HEK293T (cell line): ENCODE results near the gene FN3K.
A peak's percentile ranks its signal among the peaks of the same experiment; 100 is the strongest.

Experiments used
- CTCF ChIA-PET: fragments of 350-600 bp; formaldehyde crosslinking; extraction: SDS; loops from one replicate; lab custom pipeline; 2021; ENCODE audit warnings: antibody characterized with exemption, inconsistent platforms; lab: Yijun Ruan, JAX
- POLR2A ChIA-PET: fragments of 350-600 bp; formaldehyde crosslinking; extraction: SDS; loops from one replicate; lab custom pipeline; 2020; ENCODE audit warnings: antibody characterized with exemption, inconsistent platforms; lab: Yijun Ruan, JAX
- DNase-seq: peaks from one replicate; pipeline ENCODE4 v3.0.0; 2012; ENCODE audit warnings: mixed read lengths; ENCODE audit errors: extremely low spot score
- ARNT ChIP-seq: fragments of 450-650 bp; IDR thresholded peaks from 2 replicates; pipeline ENCODE4 v1.6.1; 2017; ENCODE audit warnings: mild to moderate bottlenecking
- BHLHE40 ChIP-seq: fragments of 450-650 bp; IDR thresholded peaks from 2 replicates; pipeline ENCODE4 v1.6.1; 2016; ENCODE audit warnings: mild to moderate bottlenecking, moderate library complexity, borderline replicate concordance
- CTBP1 ChIP-seq: fragments of 450-650 bp; IDR thresholded peaks from 2 replicates; pipeline ENCODE4 v1.6.1; 2016; ENCODE audit warnings: borderline replicate concordance
- ELF4 ChIP-seq: fragments of 450-650 bp; IDR thresholded peaks from 2 replicates; pipeline ENCODE4 v1.6.1; 2017; ENCODE audit warnings: antibody characterized with exemption
- FOXA1 ChIP-seq: fragments of 450-650 bp; IDR thresholded peaks from 2 replicates; pipeline ENCODE4 v1.6.1; 2016; ENCODE audit warnings: mild to moderate bottlenecking
- FOXK2 ChIP-seq: fragments of 450-650 bp; IDR thresholded peaks from 2 replicates; pipeline ENCODE4 v1.6.1; 2016; ENCODE audit warnings: mild to moderate bottlenecking
- FOXM1 ChIP-seq: fragments of 450-650 bp; IDR thresholded peaks from 2 replicates; pipeline ENCODE4 v1.6.1; 2017; ENCODE audit warnings: mild to moderate bottlenecking, borderline replicate concordance
- HDGF ChIP-seq: fragments of 450-650 bp; IDR thresholded peaks from 2 replicates; pipeline ENCODE4 v1.6.1; 2017; ENCODE audit warnings: antibody characterized with exemption, borderline replicate concordance
- L3MBTL2 ChIP-seq: fragments of 450-650 bp; conservative IDR thresholded peaks from 2 replicates; pipeline ENCODE4 v1.6.1; 2016; ENCODE audit warnings: mild to moderate bottlenecking
- LEF1 ChIP-seq: fragments of 450-650 bp; IDR thresholded peaks from 2 replicates; pipeline ENCODE4 v1.6.1; 2017; ENCODE audit warnings: mild to moderate bottlenecking, borderline replicate concordance
- NFRKB ChIP-seq: fragments of 450-650 bp; IDR thresholded peaks from 2 replicates; pipeline ENCODE4 v1.6.1; 2016; ENCODE audit warnings: mild to moderate bottlenecking, moderate library complexity
- SP1 ChIP-seq: fragments of 450-650 bp; IDR thresholded peaks from 2 replicates; pipeline ENCODE4 v1.6.1; 2017
- SUZ12 ChIP-seq: fragments of 450-650 bp; IDR thresholded peaks from 2 replicates; pipeline ENCODE4 v1.6.1; 2016; ENCODE audit warnings: mild to moderate bottlenecking
- TARDBP ChIP-seq: fragments of 450-650 bp; IDR thresholded peaks from 2 replicates; pipeline ENCODE4 v1.6.1; 2016
- ZNF384 ChIP-seq: fragments of 450-650 bp; IDR thresholded peaks from 2 replicates; pipeline ENCODE4 v1.6.1; 2016
- TF ChIP-seq, protein P1 (sequence below): fragments of 450-650 bp; IDR thresholded peaks from 2 replicates; pipeline ENCODE4 v1.6.1; 2016

The FN3K gene

DNA sequence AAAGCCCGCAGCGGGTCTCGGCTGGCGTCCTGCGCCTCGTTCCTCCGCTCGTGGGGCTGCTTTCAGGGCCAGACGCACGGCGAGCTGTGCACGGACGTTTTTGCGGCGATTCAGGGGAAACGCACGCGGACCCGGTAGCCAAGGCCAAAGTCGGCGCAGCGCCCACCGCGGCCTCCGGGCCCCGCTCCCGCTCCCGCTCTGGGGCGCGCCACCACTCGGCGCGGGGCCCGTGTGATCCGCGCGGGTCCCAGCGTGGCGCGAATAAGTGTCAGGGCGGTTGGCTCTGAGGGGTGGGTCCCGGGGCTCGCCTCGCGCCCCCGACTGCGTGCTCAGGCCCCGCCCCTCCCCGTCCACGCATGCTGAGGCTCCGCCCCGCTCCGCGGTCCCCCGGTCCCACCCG, 15.8 kb downstream of the FN3K start:
- DNase-seq: no peak
- ChIA-PET POLR2A (no interaction called here), CTCF (no interaction called here)
- TF ChIP-seq ELF4 (no peak), FOXM1 (0 out of 2 replicates have a peak, but pooled peaks have one; percentile 36)

DNA sequence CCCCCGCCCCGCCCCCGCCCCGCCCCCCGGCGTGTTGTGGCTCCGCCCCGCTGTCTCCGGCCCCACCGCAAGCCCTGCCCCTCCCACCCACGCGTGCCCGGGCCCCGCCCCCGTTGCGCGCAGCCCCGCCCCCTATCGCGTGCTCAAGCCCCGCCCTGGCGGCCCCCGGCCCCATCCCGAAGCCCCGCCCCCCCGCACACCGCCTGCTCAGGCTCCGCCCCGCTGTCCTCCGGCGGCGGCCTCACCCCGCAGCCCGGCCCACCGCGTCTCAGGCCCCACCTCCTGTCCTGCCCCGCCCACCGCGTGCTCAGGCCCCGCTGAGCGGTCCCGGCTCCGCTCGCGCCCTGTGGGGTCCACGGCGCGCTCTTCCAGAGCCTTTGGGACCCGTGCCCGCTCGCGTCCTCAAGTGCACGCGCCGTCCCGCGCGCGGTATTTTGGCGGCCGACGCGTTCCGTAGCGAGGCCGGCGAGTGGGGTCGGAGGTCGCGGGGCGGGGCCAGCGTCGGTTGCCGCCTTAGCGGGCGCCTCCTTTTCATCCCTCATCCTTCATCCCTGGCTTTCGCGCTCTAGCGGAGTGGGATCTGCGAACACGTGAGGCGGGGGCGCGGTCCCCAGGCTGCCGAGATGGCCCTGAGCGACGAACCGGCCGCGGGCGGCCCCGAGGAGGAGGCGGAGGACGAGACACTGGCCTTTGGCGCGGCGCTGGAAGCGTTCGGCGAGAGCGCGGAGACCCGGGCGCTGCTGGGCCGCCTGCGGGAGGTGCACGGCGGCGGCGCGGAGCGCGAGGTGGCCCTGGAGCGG, 16.4 kb downstream of the FN3K start, which contains the start of gene TBCD:
Gene TBCD, plus strand, starts transcription at position 495 of the 800 bp plus-strand sequence. Its CDS starts 129 bp downstream, at position 624.
- ChIA-PET CTCF (no interaction called here), POLR2A (no interaction called here)
- DNase-seq: peak; percentile 98
- TF ChIP-seq L3MBTL2: peak; percentile 96
- TF ChIP-seq ELF4: no peak
- peak; percentile 55; the same call in 1 of the 2 replicates for TF ChIP-seq TARDBP

DNA sequence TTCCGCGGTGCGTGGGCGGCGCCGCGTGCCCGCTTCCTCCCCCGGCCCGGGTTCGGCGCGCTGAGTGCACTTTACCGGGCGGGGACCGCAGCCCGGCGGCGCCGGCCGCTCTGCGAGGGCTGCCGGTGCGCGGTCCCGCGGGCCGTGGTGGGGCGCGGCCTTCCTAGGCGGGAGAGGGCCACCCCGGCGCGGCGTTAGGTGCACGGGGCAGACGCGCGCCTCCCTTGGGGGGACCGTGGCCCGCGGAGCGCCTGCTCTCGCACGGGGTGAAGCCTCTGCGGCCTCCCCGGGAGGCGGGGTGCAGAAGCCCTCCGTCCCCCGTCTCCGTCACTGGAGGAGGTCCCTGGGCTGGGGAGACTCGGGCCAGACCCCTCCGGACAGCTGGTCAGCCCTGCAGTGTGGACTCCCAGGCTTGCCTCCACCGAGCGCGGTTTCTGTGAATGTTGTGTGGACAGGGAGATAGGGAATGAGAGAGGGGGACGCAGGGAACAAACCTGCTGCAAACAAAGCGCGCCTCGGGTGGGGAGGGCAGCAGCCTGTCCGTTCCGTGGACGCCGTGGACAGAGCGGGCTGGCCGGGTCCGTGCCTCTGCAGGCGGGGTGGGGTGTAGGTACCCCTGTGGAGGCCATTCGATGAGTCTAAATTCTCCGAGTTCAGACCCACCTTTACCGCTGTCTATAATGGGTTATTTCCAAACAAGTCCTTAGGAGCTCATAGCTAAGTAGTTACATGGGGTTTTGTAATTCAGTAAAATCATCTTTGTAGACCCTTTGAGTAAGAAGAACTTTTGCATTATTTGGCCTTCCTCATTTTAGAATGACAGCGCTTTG, 17.2 kb downstream of the FN3K start:
- CTCF ChIA-PET: interaction anchor here (0.6 kb wide), 1 partner anchor 201 kb away, joined by 3 read pairs; no protein-coding TSS in a partner anchor
- no peak for DNase-seq
- TF ChIP-seq FOXM1: no peak
- TF ChIP-seq, protein P1, sequence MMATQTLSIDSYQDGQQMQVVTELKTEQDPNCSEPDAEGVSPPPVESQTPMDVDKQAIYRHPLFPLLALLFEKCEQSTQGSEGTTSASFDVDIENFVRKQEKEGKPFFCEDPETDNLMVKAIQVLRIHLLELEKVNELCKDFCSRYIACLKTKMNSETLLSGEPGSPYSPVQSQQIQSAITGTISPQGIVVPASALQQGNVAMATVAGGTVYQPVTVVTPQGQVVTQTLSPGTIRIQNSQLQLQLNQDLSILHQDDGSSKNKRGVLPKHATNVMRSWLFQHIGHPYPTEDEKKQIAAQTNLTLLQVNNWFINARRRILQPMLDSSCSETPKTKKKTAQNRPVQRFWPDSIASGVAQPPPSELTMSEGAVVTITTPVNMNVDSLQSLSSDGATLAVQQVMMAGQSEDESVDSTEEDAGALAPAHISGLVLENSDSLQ: no peak
- no peak for TF ChIP-seq ARNT
- TF ChIP-seq NFRKB: no peak
- no peak for TF ChIP-seq ELF4
- no peak for TF ChIP-seq FOXK2
- no peak for TF ChIP-seq ZNF384
- no peak for TF ChIP-seq TARDBP
- TF ChIP-seq HDGF: no peak
- POLR2A ChIA-PET: no interaction called here

DNA sequence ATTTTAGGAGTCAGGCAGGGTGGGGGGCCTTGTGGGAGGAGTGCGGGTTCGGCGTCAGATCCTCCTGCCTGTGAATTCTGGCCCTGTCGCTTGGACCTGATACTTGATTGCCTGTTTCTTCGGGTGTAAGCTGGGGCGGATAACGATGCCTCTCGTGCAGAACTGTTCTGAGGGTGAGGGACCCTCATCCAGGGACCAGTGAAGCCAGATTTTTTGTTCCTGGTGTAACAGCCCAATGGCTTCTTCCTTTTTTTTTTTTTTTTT, 17.7 kb downstream of the FN3K start:
- no peak for DNase-seq
- TF ChIP-seq FOXA1 (no peak), ZNF384 (peak; percentile 48; the same call in 1 of the 2 replicates)
- POLR2A ChIA-PET: no interaction called here
- CTCF ChIA-PET: interaction anchor here (0.6 kb wide), 1 partner anchor 202 kb away, joined by 3 read pairs; no protein-coding TSS in a partner anchor

DNA sequence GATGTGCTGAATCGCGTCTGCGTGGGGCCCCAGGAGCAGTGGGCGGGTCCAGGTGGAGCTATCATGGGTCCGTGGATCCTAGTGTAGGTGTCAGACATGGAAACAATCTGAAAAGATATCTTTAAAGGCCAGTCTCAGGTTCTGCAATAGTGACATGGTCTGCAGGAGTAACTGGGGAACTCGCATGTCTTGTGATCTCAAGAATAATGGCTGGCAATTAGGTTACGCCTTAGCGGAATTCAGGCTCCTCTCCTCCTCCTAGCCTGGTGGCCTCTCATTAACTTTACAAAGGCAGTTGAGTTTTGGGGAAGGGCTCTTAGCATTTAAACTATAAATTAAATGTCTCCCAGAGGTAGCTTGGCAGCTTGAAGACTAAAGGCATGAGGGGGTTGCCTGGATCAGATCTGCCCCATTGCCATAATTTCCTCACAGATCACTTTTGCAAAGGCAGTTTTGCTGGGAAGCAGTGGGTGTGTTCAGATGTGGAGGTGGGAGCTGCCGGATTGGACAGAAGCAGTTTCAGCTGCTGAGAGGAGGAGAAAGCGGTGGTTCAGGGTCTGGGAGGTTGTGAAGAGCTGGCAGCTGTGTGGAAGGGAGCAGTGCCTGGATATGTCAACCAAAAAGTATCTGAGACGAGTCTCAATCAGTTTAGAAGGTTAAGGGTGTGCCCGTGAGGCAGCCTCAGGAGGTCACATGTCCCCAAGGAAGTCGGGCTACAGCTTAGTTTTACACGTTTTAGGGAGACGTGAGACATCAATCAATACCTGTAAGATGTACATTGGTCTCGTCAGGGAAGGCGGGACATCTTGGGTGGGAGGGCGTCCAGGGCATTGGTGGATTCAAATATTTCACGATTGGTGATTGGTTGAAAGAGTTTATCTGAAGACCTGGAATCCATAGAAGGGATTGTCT, 19.1 kb downstream of the FN3K start:
- TF ChIP-seq ARNT (no peak), NFRKB (no peak), SUZ12 (no peak), HDGF (no peak), BHLHE40 (no peak), FOXM1 (peak; percentile 94), FOXA1 (no peak), LEF1 (no peak), ZNF384 (no peak), SP1 (no peak), L3MBTL2 (no peak), CTBP1 (no peak), ELF4 (no peak)
- TF ChIP-seq, protein P1: peak; percentile 97
- peak; percentile 65 for DNase-seq
- ChIA-PET POLR2A (no interaction called here), CTCF (interaction anchor here (2.4 kb wide), 1 partner anchor 12 kb away, joined by 9 read pairs; no protein-coding TSS in a partner anchor)

DNA sequence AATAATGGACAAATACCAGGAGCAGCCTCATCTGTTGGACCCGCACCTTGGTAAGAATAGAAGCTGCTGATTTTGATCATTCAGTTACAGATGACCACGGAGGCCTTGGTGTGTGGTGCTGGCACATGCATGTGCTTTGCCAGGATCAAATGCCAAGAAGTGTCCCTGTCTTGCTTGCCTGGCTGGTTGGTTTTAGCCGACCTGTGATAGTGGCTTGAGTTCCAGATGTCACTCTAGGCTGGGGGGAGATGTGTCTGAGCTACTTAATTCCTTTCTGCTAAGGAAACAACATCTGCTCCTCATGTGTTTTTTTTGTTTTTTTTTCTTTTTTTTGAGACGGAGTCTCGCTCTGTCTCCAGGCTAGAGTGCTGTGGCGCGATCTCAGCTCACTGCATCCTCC, 20.8 kb downstream of the FN3K start:
- CTCF ChIA-PET: interaction anchor here (0.6 to 2.4 kb wide), 2 partner anchors 10 to 13 kb away, joined by 4 to 9 read pairs; no protein-coding TSS in a partner anchor

More for the DNA sequence above, 20.8 kb downstream of the FN3K start:
- DNase-seq: no peak
- TF ChIP-seq FOXA1 (no peak), FOXM1 (no peak), TARDBP (no peak), HDGF (no peak), ZNF384 (no peak), ARNT (no peak), SUZ12 (no peak), L3MBTL2 (no peak), FOXK2 (no peak)
- TF ChIP-seq, protein P1: no peak
- POLR2A ChIA-PET: no interaction called here
